GM12801 (cell line): ENCODE data around the gene NUTM1.

ENCODE experiments used
- CTCF ChIP-seq: IDR thresholded peaks from one replicate; pipeline ENCODE4 v1.5.1; 2011; ENCODE audit warnings: control low read depth; ENCODE audit not compliant: insufficient read length; ENCODE audit errors: extremely low read depth

Gene NUTM1

GRCh38 chr15:34331809-34332208 is 11.3 kb upstream of the NUTM1 start:
- no peak for TF ChIP-seq CTCF

GRCh38 chr15:34332553-34333120 is 10.5 kb upstream of the NUTM1 start:
- TF ChIP-seq CTCF: no peak

- no peak for TF ChIP-seq CTCF
Observed at GRCh38 chr15:34334672-34335071, 8.4 kb upstream of the NUTM1 start.

- no peak for TF ChIP-seq CTCF
Observed at GRCh38 chr15:34335176-34336032, 7.7 kb upstream of the NUTM1 start.

- TF ChIP-seq CTCF: no peak
Observed at GRCh38 chr15:34336231-34336990, 6.7 kb upstream of the NUTM1 start.

GRCh38 chr15:34336991-34337556 is 6.0 kb upstream of the NUTM1 start:
- TF ChIP-seq CTCF: no peak
